Retinal pigment epithelial cell (primary cell): Measurements from ENCODE around the gene TARP.

Experiments used
- DNase-seq: peaks from one replicate; pipeline ENCODE4 v3.0.0-alpha.2; 2010; ENCODE audit warnings: low read depth
- H3K4me3 ChIP-seq: 2 replicates; pipeline ENCODE4 v1.5.1; 2011; ENCODE audit warnings: mild to moderate bottlenecking, low read length, control low read depth, moderate library complexity
- TF ChIP-seq, protein P1 (sequence below): conservative IDR thresholded peaks from 2 replicates; pipeline ENCODE4 v1.5.1; 2011; ENCODE audit warnings: low read depth, low read length, control low read depth, inconsistent platforms

TARP gene

DNA sequence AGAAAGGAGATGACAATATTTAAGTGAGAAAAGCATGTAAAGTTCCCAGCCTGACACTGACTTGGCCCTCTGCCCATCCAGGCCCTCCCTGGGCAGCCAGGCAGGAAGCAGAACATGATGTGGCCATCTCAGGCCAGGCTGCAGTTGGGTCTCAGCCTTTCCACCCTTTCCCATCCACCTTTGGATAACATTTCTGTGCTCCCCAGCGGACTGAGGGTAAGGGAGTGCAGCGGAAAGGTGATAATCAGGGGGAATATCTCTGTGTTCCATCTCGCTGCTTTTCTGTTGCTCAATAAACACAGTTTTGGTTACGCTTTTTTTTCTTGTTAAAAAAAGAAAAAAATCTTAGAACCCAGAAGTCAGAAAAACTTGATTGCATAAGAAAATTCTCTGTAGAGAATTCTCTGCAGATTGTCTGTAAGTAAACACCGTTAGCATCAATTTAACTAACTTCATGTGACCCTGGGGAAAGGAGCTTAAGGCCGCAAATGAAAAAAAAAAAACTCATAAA is 37.2 kb upstream of the TARP start:
- no peak for DNase-seq
- TF ChIP-seq, protein P1, sequence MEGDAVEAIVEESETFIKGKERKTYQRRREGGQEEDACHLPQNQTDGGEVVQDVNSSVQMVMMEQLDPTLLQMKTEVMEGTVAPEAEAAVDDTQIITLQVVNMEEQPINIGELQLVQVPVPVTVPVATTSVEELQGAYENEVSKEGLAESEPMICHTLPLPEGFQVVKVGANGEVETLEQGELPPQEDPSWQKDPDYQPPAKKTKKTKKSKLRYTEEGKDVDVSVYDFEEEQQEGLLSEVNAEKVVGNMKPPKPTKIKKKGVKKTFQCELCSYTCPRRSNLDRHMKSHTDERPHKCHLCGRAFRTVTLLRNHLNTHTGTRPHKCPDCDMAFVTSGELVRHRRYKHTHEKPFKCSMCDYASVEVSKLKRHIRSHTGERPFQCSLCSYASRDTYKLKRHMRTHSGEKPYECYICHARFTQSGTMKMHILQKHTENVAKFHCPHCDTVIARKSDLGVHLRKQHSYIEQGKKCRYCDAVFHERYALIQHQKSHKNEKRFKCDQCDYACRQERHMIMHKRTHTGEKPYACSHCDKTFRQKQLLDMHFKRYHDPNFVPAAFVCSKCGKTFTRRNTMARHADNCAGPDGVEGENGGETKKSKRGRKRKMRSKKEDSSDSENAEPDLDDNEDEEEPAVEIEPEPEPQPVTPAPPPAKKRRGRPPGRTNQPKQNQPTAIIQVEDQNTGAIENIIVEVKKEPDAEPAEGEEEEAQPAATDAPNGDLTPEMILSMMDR, result no peak
- H3K4me3 ChIP-seq, result peak overlapping the region; percentile 61

DNA sequence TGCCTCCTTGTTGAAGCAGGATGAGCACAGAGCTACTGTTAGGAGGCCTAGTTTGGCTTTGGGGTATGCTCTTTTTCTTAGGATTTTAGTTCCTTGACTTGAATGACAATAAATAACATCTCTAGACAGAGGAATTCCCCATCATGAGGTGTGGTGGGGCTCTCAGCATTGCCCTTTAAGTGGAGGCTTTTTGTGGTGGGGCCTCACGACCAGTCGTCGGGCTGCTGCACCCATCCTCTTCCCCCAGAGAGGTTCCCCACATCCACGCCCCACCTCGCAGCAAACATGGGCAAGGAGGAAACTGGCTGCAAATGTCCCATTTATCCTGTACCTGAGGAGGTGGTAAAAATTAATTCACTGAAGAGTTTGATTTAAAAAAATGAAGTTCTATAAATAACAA is 36.1 kb upstream of the TARP start:
- TF ChIP-seq, protein P1, result no peak
- no peak overlapping the region for H3K4me3 ChIP-seq
- DNase-seq, result no peak

DNA sequence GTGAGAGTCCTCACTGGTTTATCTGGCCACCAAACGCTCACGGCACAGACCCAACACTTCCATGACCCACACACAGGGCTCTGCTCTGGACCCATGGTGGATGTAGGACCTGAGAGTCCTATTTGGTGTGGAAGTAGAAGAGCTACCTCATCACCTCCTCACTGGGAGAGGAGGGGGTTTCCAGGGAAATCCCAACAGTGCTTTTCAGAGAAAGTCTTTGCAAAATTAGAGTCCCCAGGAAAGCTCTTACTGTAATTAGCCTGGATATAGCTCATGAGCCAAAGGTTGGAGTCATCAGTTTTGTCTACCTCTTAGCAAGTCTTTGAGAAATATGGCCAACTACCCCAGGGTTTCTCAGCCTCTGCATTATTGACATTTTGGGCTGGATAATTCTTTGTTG is 34.7 kb upstream of the TARP start:
- DNase-seq, result no peak
- H3K4me3 ChIP-seq, result no peak overlapping the region
- TF ChIP-seq, protein P1, result no peak

DNA sequence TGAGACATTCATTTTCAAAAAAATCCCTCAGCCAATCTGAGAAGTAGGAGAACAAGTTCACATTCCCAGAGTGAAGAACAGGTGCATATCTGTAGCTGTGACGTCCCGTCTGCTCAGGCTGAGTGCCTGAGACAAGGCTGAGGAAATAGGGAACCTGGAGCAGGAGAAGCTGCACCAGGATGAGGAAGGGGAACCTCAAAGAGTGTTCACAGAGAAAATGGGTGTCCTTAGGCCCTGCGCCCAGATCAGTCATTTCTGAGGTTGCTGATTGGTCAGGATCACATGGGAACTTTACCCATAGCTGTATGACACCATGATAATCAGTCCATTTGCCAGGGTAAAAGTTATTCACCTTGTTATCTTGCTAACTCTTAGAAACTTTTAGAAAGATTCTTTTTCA is 34.2 kb upstream of the TARP start:
- no peak for DNase-seq
- no peak overlapping the region for H3K4me3 ChIP-seq
- TF ChIP-seq, protein P1, result no peak

DNA sequence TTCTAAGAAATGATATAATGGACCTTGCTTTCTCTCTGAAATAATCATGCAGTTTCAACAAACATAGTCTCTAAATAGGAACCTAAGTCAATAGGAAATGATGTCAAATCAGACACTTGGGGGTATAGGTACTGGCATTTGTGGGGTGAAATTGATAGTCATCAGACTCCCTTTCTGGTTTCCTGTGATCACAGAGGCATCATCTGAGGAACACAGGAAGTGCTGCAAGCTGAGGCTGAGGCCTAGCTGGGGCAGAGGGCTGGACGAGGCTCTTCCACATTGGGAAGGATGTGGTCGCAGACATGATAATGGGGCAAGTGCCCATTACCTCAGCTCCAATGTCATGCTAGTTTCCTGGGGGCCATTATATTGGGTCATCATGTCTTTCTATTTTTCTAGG is 33.5 kb upstream of the TARP start:
- TF ChIP-seq, protein P1, result no peak
- no peak overlapping the region for H3K4me3 ChIP-seq
- DNase-seq, result no peak

DNA sequence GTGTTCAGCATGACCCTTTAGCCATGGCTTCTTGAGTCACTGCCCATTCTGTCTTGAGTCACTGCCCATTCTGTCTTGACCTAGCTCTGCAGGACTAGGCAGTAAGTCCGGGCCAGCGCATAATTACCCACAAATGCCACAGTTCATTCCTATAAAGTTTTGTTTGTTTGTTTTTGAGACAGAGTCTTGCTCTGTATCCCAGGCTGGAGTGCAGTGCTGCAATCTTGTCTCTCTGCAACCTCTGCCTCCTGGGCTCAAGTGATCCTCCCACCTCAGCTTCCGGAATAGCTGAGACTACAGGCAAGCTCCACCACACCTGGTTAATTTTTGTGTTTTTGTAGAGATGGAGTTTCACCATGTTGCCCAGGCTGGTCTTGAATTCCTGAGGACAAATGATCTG is 32.7 kb upstream of the TARP start:
- no peak for DNase-seq
- H3K4me3 ChIP-seq, result no peak overlapping the region
- TF ChIP-seq, protein P1, result no peak

DNA sequence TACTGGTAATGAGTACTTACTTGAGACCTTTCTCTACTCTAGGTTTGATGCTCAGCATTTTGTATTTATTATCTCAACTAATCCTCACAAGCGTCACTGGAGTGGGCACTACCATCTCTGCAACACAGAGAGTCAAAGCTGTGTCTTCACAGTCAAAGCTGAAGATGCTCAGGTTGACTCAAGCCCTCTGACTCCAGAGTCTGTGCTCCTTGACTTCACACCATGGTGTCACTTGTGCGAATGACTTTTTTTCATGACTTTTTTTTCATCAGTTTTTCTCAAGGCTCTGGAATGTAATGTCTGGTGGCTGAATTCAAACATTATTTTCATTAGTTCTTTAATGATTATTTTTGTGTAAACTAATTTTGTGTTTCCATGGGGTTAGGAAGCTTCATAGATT is 30.4 kb upstream of the TARP start:
- no peak overlapping the region for H3K4me3 ChIP-seq
- TF ChIP-seq, protein P1, result no peak
- no peak for DNase-seq
